ENCODE measurements around the gene NMRK1. TPM values are rescaled to one million over a fixed set of nuclear protein-coding genes. Genes with fewer than 3 reads are reported as not detected.

NMRK1 gene
- total RNA-seq, 1 donor from 2014 or later: 7.2 TPM

- Mint-ChIP-seq H3K4me3 (ENCODE audit: unreplicated experiment) (no peak overlapping the region), H3K4me1 (ENCODE audit: low read depth) (peaks cover 10% of the 10 kb centered on the region), H3K36me3 (ENCODE audit: low read depth) (peaks cover 11% of the 10 kb centered on the region), H3K27me3 (ENCODE audit: low read depth) (no peaks in the 10 kb centered on the region), H3K27ac (ENCODE audit: unreplicated experiment) (no peak overlapping the region), H3K9me3 (ENCODE audit: low read depth) (no peaks in the 10 kb centered on the region)
- TF ChIP-seq, protein P1, sequence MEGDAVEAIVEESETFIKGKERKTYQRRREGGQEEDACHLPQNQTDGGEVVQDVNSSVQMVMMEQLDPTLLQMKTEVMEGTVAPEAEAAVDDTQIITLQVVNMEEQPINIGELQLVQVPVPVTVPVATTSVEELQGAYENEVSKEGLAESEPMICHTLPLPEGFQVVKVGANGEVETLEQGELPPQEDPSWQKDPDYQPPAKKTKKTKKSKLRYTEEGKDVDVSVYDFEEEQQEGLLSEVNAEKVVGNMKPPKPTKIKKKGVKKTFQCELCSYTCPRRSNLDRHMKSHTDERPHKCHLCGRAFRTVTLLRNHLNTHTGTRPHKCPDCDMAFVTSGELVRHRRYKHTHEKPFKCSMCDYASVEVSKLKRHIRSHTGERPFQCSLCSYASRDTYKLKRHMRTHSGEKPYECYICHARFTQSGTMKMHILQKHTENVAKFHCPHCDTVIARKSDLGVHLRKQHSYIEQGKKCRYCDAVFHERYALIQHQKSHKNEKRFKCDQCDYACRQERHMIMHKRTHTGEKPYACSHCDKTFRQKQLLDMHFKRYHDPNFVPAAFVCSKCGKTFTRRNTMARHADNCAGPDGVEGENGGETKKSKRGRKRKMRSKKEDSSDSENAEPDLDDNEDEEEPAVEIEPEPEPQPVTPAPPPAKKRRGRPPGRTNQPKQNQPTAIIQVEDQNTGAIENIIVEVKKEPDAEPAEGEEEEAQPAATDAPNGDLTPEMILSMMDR (IDR thresholded peaks at IDR 0.05): no peak
- no peak for DNase-seq (ENCODE audit: low spot score)
These were observed 32.7 kb upstream of the NMRK1 start for GRCh38 chr9:75120686-75121085.

GRCh38 chr9:75117564-75117963 lies 29.6 kb upstream of the NMRK1 start:
- Mint-ChIP-seq H3K4me1 (ENCODE audit: low read depth) (peaks cover 10% of the 10 kb centered on the region), H3K4me3 (ENCODE audit: unreplicated experiment) (no peak overlapping the region), H3K27me3 (ENCODE audit: low read depth) (no peaks in the 10 kb centered on the region), H3K27ac (ENCODE audit: unreplicated experiment) (no peak overlapping the region), H3K9me3 (ENCODE audit: low read depth) (no peaks in the 10 kb centered on the region), H3K36me3 (ENCODE audit: low read depth) (peaks cover 11% of the 10 kb centered on the region)
- no peak for DNase-seq (ENCODE audit: low spot score)
- TF ChIP-seq, protein P1 (IDR thresholded peaks at IDR 0.05): no peak

DNA sequence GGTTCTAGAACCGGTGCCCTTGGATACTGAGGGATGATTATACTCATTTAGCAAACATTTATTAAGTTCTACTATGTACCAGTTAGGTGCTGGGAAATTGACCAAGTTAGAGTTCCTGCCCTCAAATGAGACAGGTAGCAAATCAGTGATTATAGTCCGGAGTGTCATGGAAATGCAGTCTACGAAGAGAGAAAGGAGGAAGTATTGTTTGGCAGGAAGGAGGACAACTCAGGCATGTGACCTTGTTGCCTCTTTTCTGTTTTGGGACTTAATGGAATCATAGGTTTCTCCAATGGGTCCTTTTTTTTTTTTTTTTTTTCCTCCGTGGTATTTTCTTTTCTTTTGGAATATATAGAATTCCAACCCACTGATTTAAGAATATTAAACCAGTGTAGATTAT lies 28.4 kb upstream of the NMRK1 start:
- Mint-ChIP-seq H3K36me3 (ENCODE audit: low read depth) (peaks cover 11% of the 10 kb centered on the region), H3K4me3 (ENCODE audit: unreplicated experiment) (no peak overlapping the region), H3K27ac (ENCODE audit: unreplicated experiment) (peak overlapping the region; percentile 6), H3K27me3 (ENCODE audit: low read depth) (no peaks in the 10 kb centered on the region), H3K9me3 (ENCODE audit: low read depth) (no peaks in the 10 kb centered on the region), H3K4me1 (ENCODE audit: low read depth) (peaks cover 10% of the 10 kb centered on the region)
- DNase-seq (ENCODE audit: low spot score): no peak
- TF ChIP-seq, protein P1 (IDR thresholded peaks at IDR 0.05): no peak

GRCh38 chr9:75112789-75113188 lies 24.8 kb upstream of the NMRK1 start:
- H3K4me3 Mint-ChIP-seq (ENCODE audit: unreplicated experiment): no peak overlapping the region
- no peaks in the 10 kb centered on the region for H3K36me3 Mint-ChIP-seq (ENCODE audit: low read depth)
- peaks cover 10% of the 10 kb centered on the region for H3K4me1 Mint-ChIP-seq (ENCODE audit: low read depth)
- H3K27ac Mint-ChIP-seq (ENCODE audit: unreplicated experiment): no peak overlapping the region
- no peak for DNase-seq (ENCODE audit: low spot score)
- H3K9me3 Mint-ChIP-seq (ENCODE audit: low read depth): no peaks in the 10 kb centered on the region
- no peaks in the 10 kb centered on the region for H3K27me3 Mint-ChIP-seq (ENCODE audit: low read depth)
- TF ChIP-seq, protein P1 (IDR thresholded peaks at IDR 0.05): no peak

- DNase-seq (ENCODE audit: low spot score): no peak
- Mint-ChIP-seq H3K9me3 (ENCODE audit: low read depth) (no peaks in the 10 kb centered on the region), H3K4me3 (ENCODE audit: unreplicated experiment) (no peak overlapping the region), H3K27me3 (ENCODE audit: low read depth) (no peaks in the 10 kb centered on the region), H3K36me3 (ENCODE audit: low read depth) (no peaks in the 10 kb centered on the region), H3K4me1 (ENCODE audit: low read depth) (peaks cover 7% of the 10 kb centered on the region), H3K27ac (ENCODE audit: unreplicated experiment) (no peak overlapping the region)
- TF ChIP-seq, protein P1 (IDR thresholded peaks at IDR 0.05): no peak
These were observed 23.2 kb upstream of the NMRK1 start for GRCh38 chr9:75111019-75111622.
